GM13977 (cell line): Measurements from ENCODE around the gene OCA2.
A peak's percentile ranks its signal among the peaks of the same experiment; 100 is the strongest.

Experiments
- DNase-seq: peaks from one replicate; pipeline ENCODE4 v3.0.0; 2012; ENCODE audit warnings: low spot score
- in situ Hi-C: fragments of 300-500 bp; cut with MboI; formaldehyde crosslinking; loops from one replicate; pipeline ENCODE4 v1.12.0; 2022; ENCODE audit warnings: low sequenced_read_pairs, low pct_unique_long_range_greater_than_20kb, mixed read lengths, inconsistent platforms; ENCODE audit not compliant: unreplicated experiment
- TF ChIP-seq, protein P1 (sequence below): IDR thresholded peaks from 2 replicates; pipeline ENCODE4 v1.5.1; 2012; ENCODE audit warnings: mild to moderate bottlenecking, control low read depth; ENCODE audit not compliant: insufficient read depth; ENCODE audit errors: extremely low read depth, missing control alignments

Gene OCA2

DNA sequence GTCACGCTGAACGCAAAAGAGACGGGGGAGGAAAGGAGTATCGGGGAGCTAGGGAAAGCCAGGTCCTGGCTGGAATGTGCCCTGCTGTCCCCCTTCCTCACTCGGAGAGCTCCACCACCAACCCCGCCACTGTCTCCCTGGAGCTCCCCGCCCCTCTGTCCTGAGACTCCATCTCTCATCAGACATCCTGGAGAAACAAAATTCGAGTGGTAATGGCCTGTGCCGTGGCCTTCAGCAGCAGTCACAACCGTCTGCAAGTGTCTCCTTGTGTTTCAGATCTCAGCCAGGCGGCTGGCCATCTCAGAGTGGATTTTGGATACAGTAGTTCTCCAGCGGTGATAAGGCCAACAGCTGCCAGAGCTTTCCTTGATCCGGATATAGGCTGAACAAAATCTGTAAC is 76.9 kb downstream of the OCA2 start:
- DNase-seq, result no peak
- TF ChIP-seq, protein P1, sequence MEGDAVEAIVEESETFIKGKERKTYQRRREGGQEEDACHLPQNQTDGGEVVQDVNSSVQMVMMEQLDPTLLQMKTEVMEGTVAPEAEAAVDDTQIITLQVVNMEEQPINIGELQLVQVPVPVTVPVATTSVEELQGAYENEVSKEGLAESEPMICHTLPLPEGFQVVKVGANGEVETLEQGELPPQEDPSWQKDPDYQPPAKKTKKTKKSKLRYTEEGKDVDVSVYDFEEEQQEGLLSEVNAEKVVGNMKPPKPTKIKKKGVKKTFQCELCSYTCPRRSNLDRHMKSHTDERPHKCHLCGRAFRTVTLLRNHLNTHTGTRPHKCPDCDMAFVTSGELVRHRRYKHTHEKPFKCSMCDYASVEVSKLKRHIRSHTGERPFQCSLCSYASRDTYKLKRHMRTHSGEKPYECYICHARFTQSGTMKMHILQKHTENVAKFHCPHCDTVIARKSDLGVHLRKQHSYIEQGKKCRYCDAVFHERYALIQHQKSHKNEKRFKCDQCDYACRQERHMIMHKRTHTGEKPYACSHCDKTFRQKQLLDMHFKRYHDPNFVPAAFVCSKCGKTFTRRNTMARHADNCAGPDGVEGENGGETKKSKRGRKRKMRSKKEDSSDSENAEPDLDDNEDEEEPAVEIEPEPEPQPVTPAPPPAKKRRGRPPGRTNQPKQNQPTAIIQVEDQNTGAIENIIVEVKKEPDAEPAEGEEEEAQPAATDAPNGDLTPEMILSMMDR, result no peak
- in situ Hi-C loops, result no loop called here

DNA sequence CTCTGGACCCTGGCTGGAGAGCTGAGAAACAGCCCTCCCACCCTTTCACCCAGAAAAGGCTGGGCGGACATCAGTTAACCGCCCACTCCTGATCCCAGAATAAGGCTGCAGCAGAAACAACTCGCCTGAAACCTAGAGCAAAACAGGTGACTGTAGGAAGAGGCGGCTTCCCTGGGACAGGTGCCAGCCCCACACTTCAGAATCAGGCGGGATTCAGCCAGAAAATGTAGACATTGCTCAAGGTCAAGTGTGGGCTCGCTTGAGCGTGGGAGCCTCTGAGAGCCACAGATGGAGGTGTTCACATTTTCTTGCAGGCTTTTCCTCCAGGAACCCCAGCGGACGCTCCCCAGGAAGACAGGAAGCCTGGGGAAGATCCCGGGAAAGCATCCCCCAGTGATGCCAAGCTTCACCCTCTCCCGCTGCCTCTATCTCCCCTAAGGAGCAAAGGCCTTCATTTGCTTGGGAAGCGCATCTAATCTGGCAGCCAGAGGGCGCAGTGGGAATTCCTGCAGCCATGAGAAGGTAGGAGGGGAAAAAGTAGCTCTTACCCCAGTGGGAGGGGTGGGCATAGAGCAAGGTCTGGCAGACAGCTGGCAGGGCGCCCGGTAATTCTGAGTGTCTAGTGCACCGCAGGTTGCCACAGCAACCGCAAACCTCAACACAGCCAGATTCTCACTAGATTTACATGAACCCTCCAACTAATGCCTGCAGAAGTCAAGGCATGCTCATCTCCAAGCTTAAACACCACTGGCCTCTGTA is 77.7 kb downstream of the OCA2 start:
- in situ Hi-C loops, result no loop called here
- TF ChIP-seq, protein P1, result no peak
- no peak for DNase-seq

DNA sequence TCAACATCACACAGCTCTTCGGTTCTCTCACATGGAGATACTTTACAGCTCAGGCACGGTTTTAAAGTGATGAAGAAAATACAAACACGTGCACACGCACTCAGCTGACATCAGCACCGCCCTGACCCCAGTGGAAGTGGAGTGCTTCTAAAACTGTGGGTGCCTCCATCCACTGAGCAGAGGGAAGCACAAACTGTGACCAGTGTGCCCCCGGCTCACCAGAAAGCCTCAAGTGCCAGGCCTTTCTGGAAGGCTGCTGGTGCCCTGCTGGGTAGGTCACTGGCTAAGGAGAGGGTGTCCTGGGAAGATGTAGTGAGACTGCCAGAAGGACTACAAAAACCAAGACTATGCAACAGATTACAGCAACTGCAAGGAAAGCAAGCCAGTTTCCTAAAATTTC is 78.5 kb downstream of the OCA2 start:
- in situ Hi-C loops, result no loop called here
- DNase-seq, result peak; percentile 18
- TF ChIP-seq, protein P1, result no peak

DNA sequence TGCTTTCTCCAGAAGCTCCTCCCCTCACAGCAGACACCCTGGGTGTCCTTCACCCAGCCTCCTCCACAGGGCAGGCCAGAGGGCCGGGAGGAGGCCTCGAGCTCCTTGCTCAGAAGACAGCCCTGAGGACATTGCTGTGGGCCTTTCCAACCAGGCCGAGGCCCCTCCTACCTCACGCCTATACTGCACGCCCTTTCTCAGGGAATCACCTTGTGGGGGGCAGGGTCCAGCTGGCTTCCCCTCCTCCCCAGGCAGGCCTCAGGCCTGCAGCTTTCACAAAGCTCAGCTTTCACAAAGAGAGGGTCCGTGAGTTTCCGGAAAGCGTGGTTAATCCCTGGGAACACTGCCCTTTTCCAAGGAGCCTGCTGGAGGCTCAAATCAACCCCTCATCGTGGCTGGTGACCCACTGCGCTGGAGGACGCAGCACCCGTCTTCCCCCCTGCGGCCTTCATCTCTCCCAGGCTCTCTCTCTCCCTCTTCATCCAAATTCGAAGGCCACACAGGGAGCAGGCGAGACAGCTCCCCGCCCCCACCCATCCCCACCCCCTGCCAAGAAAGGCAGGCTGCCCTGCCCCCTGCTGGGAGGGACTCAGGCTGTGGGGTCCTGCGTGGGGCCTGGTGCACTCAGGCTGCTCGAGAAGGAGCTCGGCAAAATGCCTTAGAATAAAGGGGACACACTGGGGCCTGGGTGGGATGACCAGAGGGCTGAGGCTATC is 79.4 kb downstream of the OCA2 start:
- peak; percentile 9 for DNase-seq
- in situ Hi-C loops, result no loop called here
- TF ChIP-seq, protein P1, result no peak

DNA sequence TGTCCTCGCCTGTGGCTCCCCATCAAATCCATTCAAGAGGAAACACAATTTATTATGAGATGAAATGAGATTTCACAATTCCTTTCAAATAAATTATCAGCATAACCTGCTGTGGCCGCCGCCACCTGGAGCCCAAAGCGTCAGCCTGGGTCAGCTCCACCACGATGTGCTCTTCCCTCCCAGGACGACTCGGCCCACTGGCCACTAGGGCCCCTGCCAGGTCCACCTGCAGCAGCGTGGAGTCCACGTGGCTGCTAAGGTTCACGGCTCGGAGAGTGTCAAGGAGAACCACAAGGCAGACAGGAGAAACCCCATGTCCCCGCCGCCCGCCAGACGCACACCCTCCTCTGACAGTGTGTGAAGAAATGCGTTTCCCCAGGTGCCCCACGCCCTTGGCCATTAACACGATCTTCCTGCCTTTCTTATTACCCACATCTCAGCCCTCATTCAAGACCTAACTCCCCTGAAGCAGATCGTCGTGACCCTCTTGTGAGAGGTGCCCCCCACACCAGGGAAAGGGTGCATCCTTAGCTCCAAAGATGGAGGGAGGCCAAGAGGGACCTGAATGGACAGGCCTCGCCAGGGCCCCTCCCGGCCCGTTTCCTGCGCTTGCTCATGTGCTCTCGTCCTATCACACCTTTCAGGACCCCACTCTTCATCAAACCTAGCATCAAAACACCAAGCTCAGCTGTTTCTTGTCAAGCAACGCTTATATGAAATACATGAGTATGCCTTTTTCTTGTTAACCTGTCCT is 80.6 kb downstream of the OCA2 start:
- peak; percentile 6 for DNase-seq
- in situ Hi-C loops, result no loop called here
- TF ChIP-seq, protein P1, result no peak

DNA sequence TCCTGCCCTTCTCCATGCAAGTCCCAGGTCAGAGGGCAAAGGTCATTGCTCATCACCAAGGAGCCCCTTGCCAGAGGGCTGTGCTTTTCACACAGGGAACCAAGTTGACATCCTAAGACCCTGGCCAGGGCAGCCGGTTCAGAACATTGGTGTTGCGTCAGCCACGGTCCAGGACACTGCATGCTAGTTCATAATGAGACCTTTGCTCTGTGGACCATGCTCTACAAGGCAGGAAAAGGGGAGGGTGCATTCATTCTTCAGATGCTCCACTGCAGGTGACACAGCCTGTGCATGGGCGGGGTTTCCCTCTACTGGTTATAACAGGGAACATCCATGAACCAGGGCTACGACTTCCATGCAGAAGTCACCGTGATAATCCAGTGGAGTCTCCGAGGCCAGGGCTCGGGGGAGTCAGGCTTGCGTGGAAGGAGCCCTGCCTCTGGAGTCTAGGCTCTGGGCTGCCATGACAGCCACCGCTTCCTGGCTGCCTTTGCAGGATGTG is 81.6 kb downstream of the OCA2 start:
- in situ Hi-C loops, result no loop called here
- TF ChIP-seq, protein P1, result no peak
- DNase-seq, result no peak
